SK-N-MC (cell line): ENCODE data around the gene HSPA1B.

Experiments
- DNase-seq: peaks from one replicate; pipeline ENCODE4 v3.0.0-alpha.2; 2011; ENCODE audit warnings: low read depth, low spot score
- H3K27ac ChIP-seq: fragments of 200-600 bp; sonication (generic); 2 replicates; pipeline ENCODE4 v1.5.1; 2016; ENCODE audit warnings: mixed run types
- H3K36me3 ChIP-seq: fragments of 200-600 bp; sonication (generic); 2 replicates; pipeline ENCODE4 v1.6.1; 2017; ENCODE audit warnings: antibody characterized with exemption, low read length, mixed read lengths; ENCODE audit not compliant: insufficient read depth
- H3K4me3 ChIP-seq: fragments of 200-600 bp; sonication (generic); 2 replicates; pipeline ENCODE4 v1.5.1; 2016
- H3K9ac ChIP-seq: fragments of 200-600 bp; sonication (generic); 2 replicates; pipeline ENCODE4 v1.8.0; 2017; ENCODE audit warnings: mixed run types, mixed read lengths; ENCODE audit not compliant: insufficient read length
- H3K9me3 ChIP-seq: fragments of 200-600 bp; sonication (generic); 2 replicates; pipeline ENCODE4 v1.6.1; 2017; ENCODE audit warnings: low read depth, mild to moderate bottlenecking, antibody characterized with exemption, low read length, moderate library complexity, mixed read lengths
- EZH2 ChIP-seq: fragments of 200-600 bp; sonication (generic); IDR thresholded peaks from one replicate; pipeline ENCODE4 v1.6.1; 2017; ENCODE audit warnings: antibody characterized with exemption
- FOXP2 ChIP-seq: optimal IDR thresholded peaks from 2 replicates; pipeline ENCODE3; 2011; ENCODE audit warnings: mild to moderate bottlenecking, moderate library complexity; ENCODE audit not compliant: insufficient read depth; ENCODE audit errors: extremely low read length, control extremely low read depth
- POLR2AphosphoS5 ChIP-seq: IDR thresholded peaks from 2 replicates; pipeline ENCODE4 v1.6.1; 2012; ENCODE audit warnings: mild to moderate bottlenecking, low read depth, low read length, borderline replicate concordance

The HSPA1B gene

DNA sequence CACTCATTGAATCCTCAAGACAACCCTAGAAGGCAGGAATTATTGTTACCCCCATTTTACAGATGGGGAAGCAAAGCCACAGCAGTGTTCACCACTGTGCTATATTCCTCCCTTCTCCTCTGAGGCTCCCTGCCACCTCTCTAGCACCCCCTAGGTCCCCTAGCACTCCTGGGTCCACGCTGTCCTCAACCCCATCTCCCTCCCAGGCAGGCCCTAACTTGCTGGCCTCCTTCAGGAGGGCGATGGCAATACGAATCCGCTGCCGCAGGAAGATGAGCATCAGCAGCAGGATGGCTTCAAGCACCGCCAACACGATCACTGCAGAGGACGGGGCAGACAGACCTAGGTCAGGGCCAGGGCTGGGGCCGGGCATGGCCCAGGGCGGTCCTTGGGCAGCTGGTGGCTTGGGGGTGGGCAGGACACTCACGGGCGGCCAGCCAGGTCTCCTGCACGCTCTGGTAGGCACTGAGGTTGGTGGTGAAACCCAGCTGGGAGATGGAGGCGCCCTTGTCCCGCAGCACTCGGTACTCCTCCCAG is 42.9 kb downstream of the HSPA1B start:
- no peak for DNase-seq
- H3K27ac ChIP-seq, result no peak overlapping the region
- H3K9me3 ChIP-seq, result no peaks in the 10 kb centered on the region
- no peaks in the 10 kb centered on the region for H3K36me3 ChIP-seq
- TF ChIP-seq FOXP2 (no peak), POLR2AphosphoS5 (no peak), EZH2 (no peak)
- H3K9ac ChIP-seq, result no peak overlapping the region
- H3K4me3 ChIP-seq, result no peak overlapping the region

GRCh38 chr6:31871046-31871659 is 43.6 kb downstream of the HSPA1B start:
- DNase-seq, result no peak
- H3K9me3 ChIP-seq, result no peaks in the 10 kb centered on the region
- no peaks in the 10 kb centered on the region for H3K36me3 ChIP-seq
- no peak for TF ChIP-seq FOXP2
- TF ChIP-seq POLR2AphosphoS5, result no peak
- TF ChIP-seq EZH2, result no peak
- H3K9ac ChIP-seq, result no peak overlapping the region
- no peak overlapping the region for H3K27ac ChIP-seq
- no peak overlapping the region for H3K4me3 ChIP-seq

- H3K27ac ChIP-seq, result no peak overlapping the region
- no peak for DNase-seq
- no peak overlapping the region for H3K4me3 ChIP-seq
- no peaks in the 10 kb centered on the region for H3K36me3 ChIP-seq
- H3K9me3 ChIP-seq, result no peaks in the 10 kb centered on the region
- no peak for TF ChIP-seq FOXP2
- no peak for TF ChIP-seq POLR2AphosphoS5
- no peak for TF ChIP-seq EZH2
- H3K9ac ChIP-seq, result no peak overlapping the region
Observed at GRCh38 chr6:31874084-31874670, 46.6 kb downstream of the HSPA1B start.

DNA sequence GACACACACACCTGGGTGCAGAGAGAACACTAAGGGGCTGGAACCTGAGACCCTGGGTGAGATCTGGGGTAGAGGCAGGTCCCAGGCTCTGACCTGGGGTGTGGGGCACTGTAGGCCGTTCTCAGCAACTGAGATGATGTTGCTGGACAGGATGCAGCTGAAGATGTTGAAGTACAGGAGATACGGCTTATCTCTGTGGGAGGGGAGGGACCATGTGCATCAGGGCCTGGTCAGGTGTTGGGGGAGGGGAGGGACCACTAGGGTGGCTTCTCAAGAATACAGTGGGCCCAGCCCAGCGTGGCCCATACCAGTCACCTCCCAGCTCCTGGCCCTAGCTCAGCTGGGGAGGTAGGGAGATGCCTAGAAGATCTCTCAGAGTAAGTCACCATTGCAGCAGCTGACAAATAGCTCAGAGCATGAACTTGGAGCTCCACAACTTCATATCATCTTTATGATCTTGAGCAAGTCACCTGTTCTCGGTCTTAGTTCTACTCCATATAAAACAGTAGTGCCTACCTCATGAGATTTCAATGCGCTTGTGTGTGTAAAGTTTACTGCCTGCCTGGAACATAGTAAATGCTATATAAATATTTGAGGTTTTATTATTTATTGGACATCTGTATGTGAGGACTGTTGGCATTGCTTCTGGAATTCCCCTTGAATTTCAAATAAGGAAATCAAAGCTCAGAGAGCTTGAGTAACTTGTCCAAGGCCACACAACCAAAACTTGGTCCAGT is 47.5 kb downstream of the HSPA1B start:
- H3K36me3 ChIP-seq, result peaks cover 4% of the 10 kb centered on the region; the same call in 1 of the 2 replicates
- H3K4me3 ChIP-seq, result no peak overlapping the region
- no peak for DNase-seq
- TF ChIP-seq FOXP2 (no peak), POLR2AphosphoS5 (no peak), EZH2 (no peak)
- H3K27ac ChIP-seq, result no peak overlapping the region
- H3K9ac ChIP-seq, result no peak overlapping the region
- no peaks in the 10 kb centered on the region for H3K9me3 ChIP-seq

DNA sequence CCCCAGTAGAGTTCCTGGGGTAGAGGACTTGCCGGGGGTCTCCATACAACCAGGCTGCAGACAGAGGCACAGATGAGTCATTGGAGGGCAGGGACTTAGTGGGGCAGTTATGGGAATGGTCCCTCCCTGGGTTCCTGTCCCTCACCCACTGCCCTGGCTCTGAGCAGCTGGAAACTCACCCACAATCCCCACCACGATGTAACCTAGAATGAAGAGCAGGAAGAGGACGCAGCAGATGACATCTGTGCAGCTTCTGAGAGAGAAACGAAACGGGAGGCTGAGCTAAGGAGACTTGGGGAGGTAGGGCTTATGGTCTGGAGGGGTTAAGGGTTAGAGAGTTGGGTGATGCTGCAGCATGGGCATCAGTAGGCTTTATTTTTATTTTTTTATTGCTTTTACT is 48.3 kb downstream of the HSPA1B start:
- H3K27ac ChIP-seq, result no peak overlapping the region
- H3K9me3 ChIP-seq, result no peaks in the 10 kb centered on the region
- TF ChIP-seq FOXP2 (no peak), EZH2 (no peak), POLR2AphosphoS5 (no peak)
- H3K9ac ChIP-seq, result no peak overlapping the region
- H3K36me3 ChIP-seq, result peaks cover 13% of the 10 kb centered on the region; the same call in 1 of the 2 replicates
- H3K4me3 ChIP-seq, result no peak overlapping the region
- no peak for DNase-seq

GRCh38 chr6:31876357-31876756 is 48.8 kb downstream of the HSPA1B start:
- H3K27ac ChIP-seq, result no peak overlapping the region
- H3K4me3 ChIP-seq, result no peak overlapping the region
- H3K36me3 ChIP-seq, result peaks cover 18% of the 10 kb centered on the region; the same call in 1 of the 2 replicates
- DNase-seq, result no peak
- no peak overlapping the region for H3K9ac ChIP-seq
- TF ChIP-seq FOXP2, result no peak
- TF ChIP-seq POLR2AphosphoS5, result no peak
- no peak for TF ChIP-seq EZH2
- H3K9me3 ChIP-seq, result no peaks in the 10 kb centered on the region

DNA sequence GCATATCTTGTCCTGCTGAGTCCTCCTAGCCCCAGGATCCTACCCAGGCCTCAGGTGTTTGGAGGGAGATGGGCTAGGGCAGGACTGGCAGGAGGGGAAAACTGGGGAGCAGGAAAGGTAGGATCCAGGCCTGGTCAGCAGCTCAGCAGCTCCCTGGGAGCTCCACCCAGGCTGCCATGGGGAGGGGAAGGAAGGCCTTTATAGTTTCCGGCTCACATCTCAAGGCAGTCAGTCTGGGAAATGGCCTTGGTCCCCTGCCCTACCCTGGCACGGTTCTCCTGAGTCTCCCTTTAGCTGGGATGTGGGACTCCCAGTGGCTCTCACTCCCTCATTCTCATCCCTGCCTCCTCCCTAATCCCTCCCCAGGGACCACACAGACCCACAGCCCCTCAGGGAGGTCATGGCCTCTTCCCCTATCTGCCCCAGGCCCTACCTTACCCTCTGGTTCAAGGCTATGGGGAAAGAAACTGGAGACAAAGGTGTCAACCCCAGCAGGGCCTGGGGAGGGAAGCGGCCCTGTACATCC is 49.6 kb downstream of the HSPA1B start:
- Histone ChIP-seq H3K36me3 (peaks cover 22% of the 10 kb centered on the region; the same call in 1 of the 2 replicates), H3K9ac (no peak overlapping the region), H3K9me3 (no peaks in the 10 kb centered on the region), H3K4me3 (no peak overlapping the region), H3K27ac (no peak overlapping the region)
- TF ChIP-seq EZH2 (no peak), POLR2AphosphoS5 (no peak), FOXP2 (no peak)
- DNase-seq, result no peak

- no peak overlapping the region for H3K9ac ChIP-seq
- TF ChIP-seq EZH2 (no peak), POLR2AphosphoS5 (no peak), FOXP2 (no peak)
- H3K4me3 ChIP-seq, result no peak overlapping the region
- no peaks in the 10 kb centered on the region for H3K9me3 ChIP-seq
- H3K36me3 ChIP-seq, result peaks cover 27% of the 10 kb centered on the region; the same call in 1 of the 2 replicates
- no peak for DNase-seq
- no peak overlapping the region for H3K27ac ChIP-seq
Observed at GRCh38 chr6:31877651-31878161, 50.2 kb downstream of the HSPA1B start.
